ENCODE measurements around the gene SCOC. TPM values are rescaled to one million over a fixed set of nuclear protein-coding genes. Genes with fewer than 3 reads are reported as not detected.

The SCOC gene
- total RNA-seq, 2 donors from 2014 or later = 53.3 to 124 TPM

- Histone ChIP-seq H3K9me3 (no peaks in the 10 kb centered on the region), H3K27ac (no peak overlapping the region), H3K4me1 (no peaks in the 10 kb centered on the region), H3K4me3 (no peak overlapping the region), H3K27me3 (no peaks in the 10 kb centered on the region), H3K36me3 (no peaks in the 10 kb centered on the region)
- no peak for TF ChIP-seq CTCF (IDR thresholded peaks at IDR 0.05)
- no peak for DNase-seq (ENCODE audit: low spot score)
Measured at GRCh38 chr4:140332734-140333133, 40.7 kb upstream of the SCOC start.

- Histone ChIP-seq H3K27me3 (no peaks in the 10 kb centered on the region), H3K36me3 (no peaks in the 10 kb centered on the region), H3K4me3 (no peak overlapping the region), H3K4me1 (no peaks in the 10 kb centered on the region), H3K27ac (no peak overlapping the region), H3K9me3 (no peaks in the 10 kb centered on the region)
- TF ChIP-seq CTCF (IDR thresholded peaks at IDR 0.05) = no peak
- no peak for DNase-seq (ENCODE audit: low spot score)
Measured at GRCh38 chr4:140333523-140333922, 39.9 kb upstream of the SCOC start.

GRCh38 chr4:140335076-140335475, 38.4 kb upstream of the SCOC start:
- DNase-seq (ENCODE audit: low spot score) = no peak
- no peaks in the 10 kb centered on the region for H3K36me3 ChIP-seq
- H3K27me3 ChIP-seq = no peaks in the 10 kb centered on the region
- no peaks in the 10 kb centered on the region for H3K4me1 ChIP-seq
- H3K9me3 ChIP-seq = no peaks in the 10 kb centered on the region
- no peak for TF ChIP-seq CTCF (IDR thresholded peaks at IDR 0.05)
- H3K27ac ChIP-seq = no peak overlapping the region
- no peak overlapping the region for H3K4me3 ChIP-seq

GRCh38 chr4:140336730-140337129, 36.7 kb upstream of the SCOC start:
- H3K27me3 ChIP-seq = no peaks in the 10 kb centered on the region
- H3K4me1 ChIP-seq = no peaks in the 10 kb centered on the region
- H3K4me3 ChIP-seq = no peak overlapping the region
- no peak for TF ChIP-seq CTCF (IDR thresholded peaks at IDR 0.05)
- no peak for DNase-seq (ENCODE audit: low spot score)
- no peaks in the 10 kb centered on the region for H3K9me3 ChIP-seq
- H3K27ac ChIP-seq = no peak overlapping the region
- H3K36me3 ChIP-seq = no peaks in the 10 kb centered on the region

- Histone ChIP-seq H3K27ac (no peak overlapping the region), H3K9me3 (no peaks in the 10 kb centered on the region), H3K4me3 (no peak overlapping the region), H3K27me3 (no peaks in the 10 kb centered on the region), H3K36me3 (no peaks in the 10 kb centered on the region), H3K4me1 (no peaks in the 10 kb centered on the region)
- no peak for TF ChIP-seq CTCF (IDR thresholded peaks at IDR 0.05)
- no peak for DNase-seq (ENCODE audit: low spot score)
Measured at GRCh38 chr4:140342620-140343019, 30.8 kb upstream of the SCOC start.

GRCh38 chr4:140343303-140343702, 30.1 kb upstream of the SCOC start:
- no peak for TF ChIP-seq CTCF (IDR thresholded peaks at IDR 0.05)
- no peak for DNase-seq (ENCODE audit: low spot score)
- Histone ChIP-seq H3K36me3 (no peaks in the 10 kb centered on the region), H3K4me1 (no peaks in the 10 kb centered on the region), H3K27ac (no peak overlapping the region), H3K9me3 (no peaks in the 10 kb centered on the region), H3K4me3 (no peak overlapping the region), H3K27me3 (no peaks in the 10 kb centered on the region)
